Uterus (tissue), 4 donors: ENCODE measurements around the gene MEPE. TPM values are rescaled to one million over a fixed set of nuclear protein-coding genes. Genes with fewer than 3 reads are reported as not detected.

Experiments used
- DNase-seq, 2 donors: peaks; one replicate each; pipeline ENCODE4 v3.0.0-alpha.2; 2019 to 2020
- H3K27ac ChIP-seq, 2 donors: fragments of 200-600 bp; sonication (generic); 1 replicate in 1 of 2; 2 replicates in 1 of 2; pipeline ENCODE4 v1.5.1; 2016 to 2018
- H3K27me3 ChIP-seq, 2 donors: fragments of 200-600 bp; sonication (generic); one replicate each; pipeline ENCODE4 v1.5.1; 2018 to 2019; ENCODE audit warnings: control low read depth in 1 of 2
- H3K36me3 ChIP-seq, 2 donors: fragments of 200-600 bp; sonication (generic); one replicate each; pipeline ENCODE4 v1.5.1; 2019; ENCODE audit warnings: control low read depth in 1 of 2
- H3K4me1 ChIP-seq, 2 donors: fragments of 200-600 bp; sonication (generic); one replicate each; pipeline ENCODE4 v1.5.1; 2018 to 2019; ENCODE audit warnings: control low read depth in 1 of 2
- H3K4me3 ChIP-seq, 2 donors: fragments of 200-600 bp; sonication (generic); 1 replicate in 1 of 2; 2 replicates in 1 of 2; pipeline ENCODE4 v1.5.1; 2018 to 2019; ENCODE audit warnings: mild to moderate bottlenecking in 1 of 2
- H3K9me3 ChIP-seq, 2 donors: fragments of 200-600 bp; sonication (generic); one replicate each; pipeline ENCODE4 v1.5.1; 2019; ENCODE audit warnings: control low read depth in 1 of 2
- POLR2A ChIP-seq, 2 donors: fragments of 450-650 bp; IDR thresholded peaks; one replicate each; pipeline ENCODE4 v1.6.1; 2016; ENCODE audit warnings: antibody characterized with exemption in 2 of 2, mild to moderate bottlenecking in 1 of 2, moderate library complexity in 1 of 2
- intact Hi-C: fragments of 100-400 bp; cut with DNase I; formaldehyde crosslinking; loops from one replicate; pipeline ENCODE4 v1.15.1; 2023; ENCODE audit warnings: low total_unique reads
- total RNA-seq, 4 donors: library from RNA; depleted of rRNA in 3 of 4; stranded (reverse); fragments of >200 nt in 3 of 4; gene quantifications; one replicate each; pipeline versions ENCODE4 v1.1.0 to v1.2.4, GENCODE V29; 2014 to 2023
- TF ChIP-seq, protein P1 (sequence below), 4 experiments: fragments of 200-600 bp in 2 of 4; fragments of 450-650 bp in 2 of 4; sonication (generic) in 2 of 4; IDR thresholded peaks; one replicate each; pipeline ENCODE4 v1.5.1; 2016 to 2019; ENCODE audit warnings: antibody characterized with exemption in 4 of 4, mild to moderate bottlenecking in 2 of 4, moderate library complexity in 1 of 4
- donor health status: DM: yes; HTN: yes; CAD: no.

MEPE gene
- total RNA-seq, 4 donors from 2014 or later, result not detected

DNA sequence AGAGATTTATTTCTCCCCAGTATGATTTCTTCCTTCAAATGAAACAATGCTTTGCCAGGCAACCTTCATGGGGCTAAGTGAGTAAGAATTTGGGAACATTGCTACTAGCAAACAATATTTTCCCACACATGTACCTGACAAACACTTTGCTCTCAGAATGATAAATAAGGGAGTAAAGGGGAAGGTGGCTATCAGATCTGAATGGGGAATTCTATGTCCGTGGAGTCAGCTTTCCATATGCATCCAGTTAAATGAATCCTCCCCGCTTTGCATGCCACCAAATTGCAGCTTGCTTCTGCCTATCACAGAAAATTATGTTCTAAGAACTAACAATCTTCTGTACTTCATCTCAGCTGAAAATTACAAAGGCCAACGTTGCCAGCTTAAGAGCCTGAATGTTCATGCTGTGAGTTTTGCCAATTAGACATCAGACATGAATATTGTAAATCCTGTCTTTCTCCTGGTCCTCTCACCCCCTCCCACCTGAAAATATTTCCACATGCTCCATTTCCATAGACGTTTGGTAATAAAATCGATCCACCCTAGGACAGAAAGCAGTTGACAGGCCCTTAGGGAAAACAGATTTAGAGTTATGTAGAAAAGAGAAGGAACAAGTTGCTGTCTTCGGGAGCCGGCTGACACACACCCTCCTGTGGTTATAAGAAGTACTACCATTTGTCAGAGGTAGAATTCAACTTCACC is 6.3 kb downstream of the MEPE start:
- TF ChIP-seq, protein P1, sequence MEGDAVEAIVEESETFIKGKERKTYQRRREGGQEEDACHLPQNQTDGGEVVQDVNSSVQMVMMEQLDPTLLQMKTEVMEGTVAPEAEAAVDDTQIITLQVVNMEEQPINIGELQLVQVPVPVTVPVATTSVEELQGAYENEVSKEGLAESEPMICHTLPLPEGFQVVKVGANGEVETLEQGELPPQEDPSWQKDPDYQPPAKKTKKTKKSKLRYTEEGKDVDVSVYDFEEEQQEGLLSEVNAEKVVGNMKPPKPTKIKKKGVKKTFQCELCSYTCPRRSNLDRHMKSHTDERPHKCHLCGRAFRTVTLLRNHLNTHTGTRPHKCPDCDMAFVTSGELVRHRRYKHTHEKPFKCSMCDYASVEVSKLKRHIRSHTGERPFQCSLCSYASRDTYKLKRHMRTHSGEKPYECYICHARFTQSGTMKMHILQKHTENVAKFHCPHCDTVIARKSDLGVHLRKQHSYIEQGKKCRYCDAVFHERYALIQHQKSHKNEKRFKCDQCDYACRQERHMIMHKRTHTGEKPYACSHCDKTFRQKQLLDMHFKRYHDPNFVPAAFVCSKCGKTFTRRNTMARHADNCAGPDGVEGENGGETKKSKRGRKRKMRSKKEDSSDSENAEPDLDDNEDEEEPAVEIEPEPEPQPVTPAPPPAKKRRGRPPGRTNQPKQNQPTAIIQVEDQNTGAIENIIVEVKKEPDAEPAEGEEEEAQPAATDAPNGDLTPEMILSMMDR (IDR thresholded peaks at IDR 0.05), result peak; percentile 73 to 83 (median 76)
- TF ChIP-seq POLR2A (IDR thresholded peaks at IDR 0.05), result no peak

DNA sequence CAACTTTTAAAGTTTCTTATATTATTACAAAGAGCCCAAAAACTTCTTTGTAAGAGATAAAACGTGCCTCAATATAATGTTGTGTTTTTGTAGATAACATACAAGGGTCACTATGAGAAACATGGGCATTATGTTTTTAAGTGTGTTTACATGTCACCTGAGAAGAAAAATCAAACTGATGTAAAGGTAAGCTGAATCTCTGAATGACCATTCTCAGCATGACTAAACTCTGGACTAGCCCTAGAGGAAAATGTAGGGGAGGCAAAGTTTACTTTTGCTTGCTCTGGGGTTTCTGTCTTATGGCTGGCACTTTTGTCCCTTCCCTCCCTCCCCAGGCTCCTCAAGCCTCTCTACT is 6.8 kb downstream of the MEPE start:
- Histone ChIP-seq H3K27ac (no peak overlapping the region), H3K27me3 (no peaks in the 10 kb centered on the region), H3K9me3 (no peaks in the 10 kb centered on the region), H3K36me3 (no peaks in the 10 kb centered on the region), H3K4me3 (no peak overlapping the region), H3K4me1 (peaks cover 0 to 6% of the 10 kb centered on the region in 2 donors)
- TF ChIP-seq, protein P1 (IDR thresholded peaks at IDR 0.05), result no peak
- no peak for TF ChIP-seq POLR2A (IDR thresholded peaks at IDR 0.05)
- no peak for DNase-seq
- intact Hi-C loops, result loop anchor here (5.0 kb wide), 1 partner anchor 157 kb away; no protein-coding TSS in a partner anchor

More for the DNA sequence above, 6.3 kb downstream of the MEPE start:
- H3K27ac ChIP-seq, result no peak overlapping the region
- intact Hi-C loops, result loop anchor here (5.0 kb wide), 1 partner anchor 157 kb away; no protein-coding TSS in a partner anchor
- no peak overlapping the region for H3K4me3 ChIP-seq
- DNase-seq, result peak in 1 of 2 donors; percentile 33
- no peaks in the 10 kb centered on the region for H3K36me3 ChIP-seq
- peaks cover 0 to 6% of the 10 kb centered on the region in 2 donors for H3K4me1 ChIP-seq
- H3K9me3 ChIP-seq, result no peaks in the 10 kb centered on the region
- H3K27me3 ChIP-seq, result no peaks in the 10 kb centered on the region

DNA sequence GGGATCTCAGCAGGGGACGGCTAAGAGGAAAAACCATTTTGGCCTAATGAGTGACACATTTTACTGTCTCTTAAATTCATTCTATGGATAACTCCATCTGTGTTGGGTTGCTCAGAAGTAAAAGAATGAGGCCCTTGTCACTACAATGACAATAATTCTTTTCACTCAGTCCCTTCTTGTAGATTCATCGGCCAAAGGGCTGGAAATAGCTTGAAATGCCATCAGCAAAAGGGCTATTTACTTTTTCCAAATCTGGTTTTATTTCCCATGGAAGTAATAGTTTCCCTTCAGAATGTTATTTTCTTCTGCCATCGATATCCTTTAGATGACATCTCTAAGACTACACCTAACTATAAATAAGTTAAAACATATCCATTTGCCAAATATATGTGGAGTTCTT is 7.4 kb downstream of the MEPE start:
- no peak for DNase-seq
- no peaks in the 10 kb centered on the region for H3K36me3 ChIP-seq
- intact Hi-C loops, result no loop called here
- H3K9me3 ChIP-seq, result no peaks in the 10 kb centered on the region
- H3K27ac ChIP-seq, result no peak overlapping the region
- no peak overlapping the region for H3K4me3 ChIP-seq
- peaks cover 0 to 6% of the 10 kb centered on the region in 2 donors for H3K4me1 ChIP-seq
- no peak for TF ChIP-seq POLR2A (IDR thresholded peaks at IDR 0.05)
- TF ChIP-seq, protein P1 (IDR thresholded peaks at IDR 0.05), result no peak
- no peaks in the 10 kb centered on the region for H3K27me3 ChIP-seq

DNA sequence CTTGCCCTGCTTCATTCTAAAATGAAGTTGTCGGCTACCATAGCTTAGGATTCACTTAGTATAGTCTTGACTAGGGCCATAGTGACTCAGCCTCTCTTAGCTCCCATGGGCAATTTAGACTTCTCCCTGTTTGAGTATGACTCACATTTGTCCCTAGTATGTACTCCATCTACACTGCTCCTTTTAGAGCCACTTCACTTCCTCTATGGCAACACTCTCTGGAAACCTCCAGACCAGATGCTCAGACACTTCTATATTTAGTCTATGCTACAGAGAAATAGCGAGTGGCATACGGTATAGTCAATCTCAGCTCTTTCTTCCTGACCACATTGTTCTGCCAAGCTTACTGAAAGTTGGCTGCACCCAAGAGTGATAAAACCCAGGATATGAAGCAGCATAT is 11.2 kb downstream of the MEPE start:
- Histone ChIP-seq H3K36me3 (no peaks in the 10 kb centered on the region), H3K4me3 (no peak overlapping the region), H3K27ac (no peak overlapping the region), H3K4me1 (peaks cover 0 to 3% of the 10 kb centered on the region in 2 donors), H3K9me3 (no peaks in the 10 kb centered on the region), H3K27me3 (no peaks in the 10 kb centered on the region)
- DNase-seq, result no peak
- intact Hi-C loops, result no loop called here
- TF ChIP-seq, protein P1 (IDR thresholded peaks at IDR 0.05), result no peak
- TF ChIP-seq POLR2A (IDR thresholded peaks at IDR 0.05), result no peak

DNA sequence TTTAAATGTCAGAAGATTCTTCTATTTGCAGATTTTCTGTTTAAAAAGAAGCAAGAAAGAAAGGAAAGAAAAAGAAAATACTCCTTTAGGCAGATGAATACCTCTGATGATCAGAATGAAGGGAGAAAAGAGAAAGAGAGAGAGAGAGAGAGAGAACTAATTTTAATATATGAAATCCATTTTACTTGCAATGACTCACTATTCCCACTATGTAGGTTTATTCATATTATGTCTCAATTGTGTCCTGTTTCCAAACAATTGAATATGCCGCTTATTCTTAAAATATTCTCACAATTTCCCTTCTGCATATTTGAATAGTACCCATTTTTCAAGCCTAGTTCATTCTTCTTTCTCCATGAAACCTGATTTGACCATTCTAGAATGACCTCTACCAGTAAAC is 11.7 kb downstream of the MEPE start:
- H3K4me3 ChIP-seq, result no peak overlapping the region

More for the DNA sequence above, 11.7 kb downstream of the MEPE start:
- H3K27me3 ChIP-seq, result no peaks in the 10 kb centered on the region
- H3K9me3 ChIP-seq, result no peaks in the 10 kb centered on the region
- DNase-seq, result no peak
- H3K36me3 ChIP-seq, result no peaks in the 10 kb centered on the region
- intact Hi-C loops, result no loop called here
- TF ChIP-seq POLR2A (IDR thresholded peaks at IDR 0.05), result no peak
- TF ChIP-seq, protein P1 (IDR thresholded peaks at IDR 0.05), result no peak
- no peak overlapping the region for H3K27ac ChIP-seq
- no peaks in the 10 kb centered on the region for H3K4me1 ChIP-seq
